ENCODE data around the gene STX1A.

Gene STX1A

DNA sequence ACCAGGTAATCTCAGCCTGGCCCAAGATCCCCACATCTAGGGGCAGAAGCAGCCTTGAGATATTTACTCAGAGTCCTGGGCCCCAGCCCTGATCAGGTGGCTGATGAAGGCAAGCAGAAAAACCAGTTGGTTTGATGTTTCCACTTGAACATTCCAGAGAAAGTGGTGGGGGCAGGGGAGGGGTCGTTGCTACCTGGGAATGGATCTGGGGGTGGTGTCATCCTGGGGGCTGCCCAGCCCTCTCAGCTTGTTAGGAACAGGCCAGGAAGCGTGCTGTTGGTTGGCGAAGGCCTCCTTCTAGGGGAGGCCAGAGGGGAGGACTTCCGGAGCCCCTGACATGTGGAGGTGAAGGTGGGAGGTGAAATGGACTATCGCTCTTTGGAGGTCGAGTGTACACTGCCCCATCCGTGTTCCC lies 22.9 kb upstream of the STX1A start:
- H3K9ac ChIP-seq (ENCODE audit: low read depth, low read length): no peak overlapping the region

GRCh38 chr7:73741600-73741999 lies 22.1 kb upstream of the STX1A start:
- H3K9ac ChIP-seq (ENCODE audit: low read depth, low read length): no peak overlapping the region
- H3K9me3 ChIP-seq (replicated peaks; ENCODE audit: low read length): no peaks in the 10 kb centered on the region
- H3K4me1 ChIP-seq (ENCODE audit: control insufficient read depth, insufficient read depth, low read length): peaks cover 12% of the 10 kb centered on the region
- no peak overlapping the region for H3K4me3 ChIP-seq (ENCODE audit: low read length)
- H3K4me2 ChIP-seq (ENCODE audit: low read length): no peak overlapping the region
- H3K27me3 ChIP-seq (ENCODE audit: control insufficient read depth, insufficient read depth, low read length): no peaks in the 10 kb centered on the region
- H3K36me3 ChIP-seq (ENCODE audit: insufficient read depth, low read length): peaks cover 11% of the 10 kb centered on the region

More for the DNA sequence above, 22.9 kb upstream of the STX1A start:
- no peaks in the 10 kb centered on the region for H3K9me3 ChIP-seq (replicated peaks; ENCODE audit: low read length)
- no peak overlapping the region for H3K4me2 ChIP-seq (ENCODE audit: low read length)
- peaks cover 12% of the 10 kb centered on the region for H3K4me1 ChIP-seq (ENCODE audit: control insufficient read depth, insufficient read depth, low read length)
- H3K36me3 ChIP-seq (ENCODE audit: insufficient read depth, low read length): peaks cover 4% of the 10 kb centered on the region
- H3K27me3 ChIP-seq (ENCODE audit: control insufficient read depth, insufficient read depth, low read length): no peaks in the 10 kb centered on the region
- H3K4me3 ChIP-seq (ENCODE audit: low read length): no peak overlapping the region

DNA sequence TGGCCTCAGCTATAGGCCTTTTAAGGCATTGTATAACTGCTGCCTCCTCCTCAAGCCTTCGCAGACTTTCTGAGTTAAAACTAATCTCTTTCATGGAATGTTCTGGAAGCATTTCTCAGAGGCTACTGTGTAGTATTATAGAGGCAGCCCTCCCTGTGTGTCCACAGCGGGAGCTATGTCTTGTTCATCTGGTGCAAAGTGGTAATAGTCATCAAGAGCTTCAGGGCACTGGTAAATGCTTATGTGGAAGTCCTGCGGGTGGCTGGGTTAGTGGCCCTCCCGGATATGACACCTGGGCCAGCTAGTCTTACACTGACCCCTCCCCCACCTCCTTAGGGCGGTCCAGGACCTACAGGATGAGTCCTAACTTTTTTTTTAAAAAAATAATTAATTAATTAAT lies 21.3 kb upstream of the STX1A start:
- Histone ChIP-seq H3K36me3 (ENCODE audit: insufficient read depth, low read length) (peaks cover 18% of the 10 kb centered on the region), H3K4me1 (ENCODE audit: control insufficient read depth, insufficient read depth, low read length) (peaks cover 12% of the 10 kb centered on the region)

GRCh38 chr7:73740212-73740611 lies 20.7 kb upstream of the STX1A start:
- H3K4me2 ChIP-seq (ENCODE audit: low read length): no peak overlapping the region
- H3K4me1 ChIP-seq (ENCODE audit: control insufficient read depth, insufficient read depth, low read length): peaks cover 16% of the 10 kb centered on the region
- H3K9me3 ChIP-seq (replicated peaks; ENCODE audit: low read length): no peaks in the 10 kb centered on the region
- H3K27me3 ChIP-seq (ENCODE audit: control insufficient read depth, insufficient read depth, low read length): no peaks in the 10 kb centered on the region
- H3K4me3 ChIP-seq (ENCODE audit: low read length): no peak overlapping the region
- H3K36me3 ChIP-seq (ENCODE audit: insufficient read depth, low read length): peaks cover 20% of the 10 kb centered on the region
- H3K9ac ChIP-seq (ENCODE audit: low read depth, low read length): no peak overlapping the region

More for the DNA sequence above, 21.3 kb upstream of the STX1A start:
- no peaks in the 10 kb centered on the region for H3K27me3 ChIP-seq (ENCODE audit: control insufficient read depth, insufficient read depth, low read length)
- H3K4me3 ChIP-seq (ENCODE audit: low read length): no peak overlapping the region
- no peak overlapping the region for H3K9ac ChIP-seq (ENCODE audit: low read depth, low read length)
- no peak overlapping the region for H3K4me2 ChIP-seq (ENCODE audit: low read length)
- no peaks in the 10 kb centered on the region for H3K9me3 ChIP-seq (replicated peaks; ENCODE audit: low read length)

GRCh38 chr7:73739387-73739767 lies 19.9 kb upstream of the STX1A start:
- Histone ChIP-seq H3K4me1 (ENCODE audit: control insufficient read depth, insufficient read depth, low read length) (peaks cover 20% of the 10 kb centered on the region), H3K9ac (ENCODE audit: low read depth, low read length) (peak overlapping the region; percentile 90)

DNA sequence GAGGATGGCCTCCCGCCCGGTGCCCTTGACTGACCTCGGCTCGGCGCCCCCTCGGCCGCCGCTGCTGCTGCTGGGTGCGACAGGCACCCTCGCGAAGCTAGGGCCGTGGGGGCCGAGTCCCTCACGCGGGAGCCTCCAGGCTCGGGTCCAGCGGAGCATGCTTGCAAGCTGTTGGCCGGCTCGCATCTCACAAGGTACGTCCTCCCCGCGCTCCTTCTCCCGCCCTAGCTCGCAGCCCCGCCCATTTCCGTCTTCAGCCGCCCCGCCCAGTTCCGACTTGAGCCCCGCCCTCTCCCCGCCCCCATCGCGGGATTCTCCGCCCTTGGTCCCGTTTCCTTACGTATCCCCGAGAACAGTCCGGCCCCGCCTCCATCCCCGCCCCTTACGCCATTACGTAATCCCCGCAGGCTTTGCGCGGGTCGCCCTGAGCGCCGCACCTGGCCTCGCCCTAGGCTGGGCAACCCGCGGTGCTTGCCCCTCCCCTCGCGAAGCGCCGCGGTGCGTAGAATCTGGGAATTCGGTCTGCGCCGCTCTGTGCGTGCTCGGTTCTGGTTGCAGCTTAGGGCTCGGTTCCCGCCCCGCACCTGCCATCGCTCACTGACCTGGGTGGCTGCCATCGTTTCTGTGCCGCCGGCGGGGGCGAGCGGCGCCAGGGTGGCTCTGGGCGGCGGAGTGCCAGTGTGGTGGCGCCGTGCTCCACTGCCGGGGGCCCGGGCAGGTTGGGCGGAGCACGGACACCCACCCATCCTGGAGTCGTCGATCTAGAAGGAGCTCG lies 19.3 kb upstream of the STX1A start, which contains the start of gene ABHD11:
Gene ABHD11 (minus strand): TSS at position 191 of the 775 bp plus-strand sequence. CDS start 32 bp downstream, at position 159.
- Histone ChIP-seq H3K9ac (ENCODE audit: low read depth, low read length) (peak within 1 kb of the TSS; percentile 90), H3K36me3 (ENCODE audit: insufficient read depth, low read length) (peaks cover 20% of the 10 kb centered on the region)

More at GRCh38 chr7:73739387-73739767, 19.9 kb upstream of the STX1A start:
- no peaks in the 10 kb centered on the region for H3K9me3 ChIP-seq (replicated peaks; ENCODE audit: low read length)
- H3K4me2 ChIP-seq (ENCODE audit: low read length): peak overlapping the region; percentile 97
- H3K27me3 ChIP-seq (ENCODE audit: control insufficient read depth, insufficient read depth, low read length): no peaks in the 10 kb centered on the region
- peaks cover 20% of the 10 kb centered on the region for H3K36me3 ChIP-seq (ENCODE audit: insufficient read depth, low read length)
- peak overlapping the region; percentile 100 for H3K4me3 ChIP-seq (ENCODE audit: low read length)

DNA sequence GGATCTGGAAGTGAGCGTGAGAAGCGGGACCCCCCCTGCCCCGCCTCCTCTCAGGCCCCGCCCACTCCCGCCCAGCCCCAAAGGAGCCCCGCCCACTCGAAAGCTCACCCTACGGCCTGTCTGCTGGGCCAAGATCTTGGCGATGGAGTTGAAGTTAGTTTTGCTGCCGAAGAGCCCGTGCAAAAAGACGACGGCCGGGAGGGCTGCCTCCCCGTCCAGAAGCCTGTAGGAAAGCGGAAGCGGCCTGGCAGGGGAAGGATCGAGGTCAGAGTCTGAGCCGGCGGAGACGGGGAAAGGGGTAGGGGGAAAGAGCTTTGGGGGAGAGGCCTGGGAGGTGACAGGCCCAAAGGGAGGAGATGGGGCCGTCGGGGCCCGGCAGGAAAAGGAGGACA lies 18.7 kb upstream of the STX1A start:
- Histone ChIP-seq H3K4me2 (ENCODE audit: low read length) (peak overlapping the region; percentile 97), H3K4me3 (ENCODE audit: low read length) (peak overlapping the region; percentile 100), H3K36me3 (ENCODE audit: insufficient read depth, low read length) (peaks cover 20% of the 10 kb centered on the region), H3K9ac (ENCODE audit: low read depth, low read length) (peak overlapping the region; percentile 90), H3K4me1 (ENCODE audit: control insufficient read depth, insufficient read depth, low read length) (peaks cover 20% of the 10 kb centered on the region), H3K9me3 (replicated peaks; ENCODE audit: low read length) (no peaks in the 10 kb centered on the region), H3K27me3 (ENCODE audit: control insufficient read depth, insufficient read depth, low read length) (no peaks in the 10 kb centered on the region)

More for the DNA sequence above, 19.3 kb upstream of the STX1A start, which contains the start of gene ABHD11:
- H3K4me3 ChIP-seq (ENCODE audit: low read length): peak within 1 kb of the TSS; percentile 100
- H3K4me2 ChIP-seq (ENCODE audit: low read length): peak within 1 kb of the TSS; percentile 97
- no peaks in the 10 kb centered on the region for H3K9me3 ChIP-seq (replicated peaks; ENCODE audit: low read length)
- no peaks in the 10 kb centered on the region for H3K27me3 ChIP-seq (ENCODE audit: control insufficient read depth, insufficient read depth, low read length)
- H3K4me1 ChIP-seq (ENCODE audit: control insufficient read depth, insufficient read depth, low read length): peaks cover 20% of the 10 kb centered on the region

GRCh38 chr7:73737491-73738219 lies 18.2 kb upstream of the STX1A start:
- Histone ChIP-seq H3K9ac (ENCODE audit: low read depth, low read length) (peak overlapping the region; percentile 90), H3K4me2 (ENCODE audit: low read length) (peak overlapping the region; percentile 97), H3K4me1 (ENCODE audit: control insufficient read depth, insufficient read depth, low read length) (peaks cover 20% of the 10 kb centered on the region), H3K9me3 (replicated peaks; ENCODE audit: low read length) (no peaks in the 10 kb centered on the region), H3K27me3 (ENCODE audit: control insufficient read depth, insufficient read depth, low read length) (no peaks in the 10 kb centered on the region), H3K4me3 (ENCODE audit: low read length) (peak overlapping the region; percentile 100), H3K36me3 (ENCODE audit: insufficient read depth, low read length) (peaks cover 20% of the 10 kb centered on the region)

GRCh38 chr7:73736885-73737284 lies 17.4 kb upstream of the STX1A start:
- Histone ChIP-seq H3K9ac (ENCODE audit: low read depth, low read length) (no peak overlapping the region), H3K36me3 (ENCODE audit: insufficient read depth, low read length) (peaks cover 20% of the 10 kb centered on the region)

DNA sequence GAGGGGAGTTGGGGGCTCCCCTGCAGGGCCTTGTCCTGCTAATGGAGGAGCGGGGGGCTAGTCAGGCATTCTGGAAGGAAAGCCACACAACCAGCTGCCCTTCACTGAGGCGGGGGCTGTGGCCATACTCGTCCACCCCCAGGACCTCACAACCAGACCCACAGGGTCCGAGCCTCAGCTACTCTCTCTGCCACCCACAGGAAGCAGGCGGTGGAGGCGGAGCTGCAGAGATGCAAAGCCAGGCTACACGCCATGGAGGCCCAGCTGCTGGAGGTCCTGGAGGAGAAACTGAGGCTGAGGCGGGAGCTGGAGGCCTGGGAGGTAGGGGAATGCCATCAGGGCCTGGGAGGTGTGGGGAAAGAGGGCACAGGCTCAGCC lies 16.0 kb upstream of the STX1A start:
- Histone ChIP-seq H3K36me3 (ENCODE audit: insufficient read depth, low read length) (peaks cover 20% of the 10 kb centered on the region), H3K9me3 (replicated peaks; ENCODE audit: low read length) (no peaks in the 10 kb centered on the region), H3K4me3 (ENCODE audit: low read length) (no peak overlapping the region), H3K9ac (ENCODE audit: low read depth, low read length) (no peak overlapping the region), H3K4me2 (ENCODE audit: low read length) (no peak overlapping the region), H3K4me1 (ENCODE audit: control insufficient read depth, insufficient read depth, low read length) (peaks cover 20% of the 10 kb centered on the region), H3K27me3 (ENCODE audit: control insufficient read depth, insufficient read depth, low read length) (no peaks in the 10 kb centered on the region)

More at GRCh38 chr7:73736885-73737284, 17.4 kb upstream of the STX1A start:
- no peak overlapping the region for H3K4me3 ChIP-seq (ENCODE audit: low read length)
- H3K27me3 ChIP-seq (ENCODE audit: control insufficient read depth, insufficient read depth, low read length): no peaks in the 10 kb centered on the region
- H3K9me3 ChIP-seq (replicated peaks; ENCODE audit: low read length): no peaks in the 10 kb centered on the region
- peaks cover 20% of the 10 kb centered on the region for H3K4me1 ChIP-seq (ENCODE audit: control insufficient read depth, insufficient read depth, low read length)
- H3K4me2 ChIP-seq (ENCODE audit: low read length): no peak overlapping the region

DNA sequence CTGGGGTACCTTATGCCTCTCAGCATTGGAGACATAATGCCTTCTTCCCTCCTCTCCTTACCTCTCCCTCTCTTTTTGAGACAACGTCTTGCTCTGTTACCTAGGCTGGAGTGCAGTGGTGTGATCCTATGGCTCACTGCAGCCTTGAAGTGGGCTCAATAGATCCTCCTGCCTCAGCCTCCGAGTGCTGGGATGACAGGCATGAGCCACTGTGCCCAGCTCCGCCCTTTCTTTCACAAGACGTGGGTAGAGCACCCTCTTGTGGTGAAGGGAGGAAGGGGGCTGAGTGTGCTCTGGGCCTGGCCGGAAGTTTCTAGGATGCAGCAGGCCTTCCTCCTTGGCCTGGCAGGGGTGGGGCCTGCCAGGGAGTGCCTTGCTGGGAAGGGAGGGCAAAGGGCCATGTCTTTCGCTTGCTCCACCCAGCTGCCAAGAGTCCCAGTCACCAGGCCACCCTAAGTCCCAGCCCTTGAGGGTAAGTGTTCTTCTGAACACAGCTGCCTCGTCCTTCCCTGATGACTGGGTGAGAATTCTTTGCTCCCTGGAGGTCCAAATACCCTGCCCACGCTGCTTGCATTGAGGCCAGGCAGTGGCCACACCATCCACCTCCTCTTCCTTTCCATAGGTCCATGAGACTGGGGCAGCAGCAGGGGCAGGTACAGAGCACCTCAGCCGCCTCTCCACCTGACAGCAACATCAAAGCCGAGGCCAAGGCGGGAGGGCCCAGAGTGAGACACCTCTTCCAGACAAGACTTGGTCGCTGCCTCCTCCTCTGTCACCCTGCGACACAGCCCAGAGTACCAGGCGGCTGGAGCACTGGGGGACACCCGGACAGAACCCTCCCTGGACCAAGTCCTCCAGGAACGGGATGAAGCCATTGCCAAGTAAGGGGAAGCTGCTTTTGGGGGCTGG lies 15.4 kb upstream of the STX1A start:
- peaks cover 20% of the 10 kb centered on the region for H3K4me1 ChIP-seq (ENCODE audit: control insufficient read depth, insufficient read depth, low read length)
- H3K9me3 ChIP-seq (replicated peaks; ENCODE audit: low read length): no peaks in the 10 kb centered on the region
- H3K36me3 ChIP-seq (ENCODE audit: insufficient read depth, low read length): peaks cover 20% of the 10 kb centered on the region
- no peak overlapping the region for H3K4me2 ChIP-seq (ENCODE audit: low read length)
- H3K9ac ChIP-seq (ENCODE audit: low read depth, low read length): peak overlapping the region; percentile 18
- no peaks in the 10 kb centered on the region for H3K27me3 ChIP-seq (ENCODE audit: control insufficient read depth, insufficient read depth, low read length)
- no peak overlapping the region for H3K4me3 ChIP-seq (ENCODE audit: low read length)
